Hepatocyte (in vitro differentiated cells): Measurements from ENCODE around the gene NUP155. TPM values are rescaled to one million over a fixed set of nuclear protein-coding genes. Genes with fewer than 3 reads are reported as not detected.
"Not testable (repeated sequence)": the region's sequence is repeated elsewhere in the genome, so short reads cannot be mapped to it uniquely, and the experiment has no call there.

Source experiments
- DNase-seq: peaks from one replicate; pipeline ENCODE4 v3.0.0-alpha.2; 2016; ENCODE audit warnings: low spot score
- H2AFZ ChIP-seq: fragments of 200-600 bp; sonication (generic); 2 replicates; pipeline ENCODE4 v1.6.0; 2016; ENCODE audit warnings: antibody characterized with exemption, mild to moderate bottlenecking
- H3K27ac ChIP-seq: fragments of 200-600 bp; sonication (generic); 2 replicates; pipeline ENCODE4 v1.5.1; 2016; ENCODE audit warnings: mild to moderate bottlenecking
- H3K27me3 ChIP-seq: fragments of 200-600 bp; sonication (generic); 2 replicates; pipeline ENCODE4 v1.6.1; 2016
- H3K36me3 ChIP-seq: fragments of 200-600 bp; sonication (generic); replicated peaks from 2 replicates; pipeline ENCODE4 v1.5.1; 2016; ENCODE audit warnings: low read depth; ENCODE audit not compliant: insufficient read depth
- H3K4me1 ChIP-seq: fragments of 200-600 bp; sonication (generic); 2 replicates; pipeline ENCODE4 v1.5.1; 2016; ENCODE audit warnings: mild to moderate bottlenecking, moderate library complexity; ENCODE audit not compliant: insufficient read depth
- H3K4me2 ChIP-seq: fragments of 200-600 bp; sonication (generic); 2 replicates; pipeline ENCODE4 v1.6.0; 2016
- H3K4me3 ChIP-seq: fragments of 200-600 bp; sonication (generic); 2 replicates; pipeline ENCODE4 v1.5.1; 2016; ENCODE audit warnings: mild to moderate bottlenecking
- H3K79me2 ChIP-seq: fragments of 200-600 bp; sonication (generic); 2 replicates; pipeline ENCODE4 v1.6.0; 2017; ENCODE audit warnings: mild to moderate bottlenecking
- H3K9me2 ChIP-seq: fragments of 200-600 bp; sonication (generic); replicated peaks from 2 replicates; pipeline ENCODE4 v1.6.0; 2017; ENCODE audit warnings: mild to moderate bottlenecking; ENCODE audit not compliant: insufficient read depth
- H3K9me3 ChIP-seq: fragments of 200-600 bp; sonication (generic); 2 replicates; pipeline ENCODE4 v1.5.1; 2016; ENCODE audit warnings: low read depth, mild to moderate bottlenecking
- H4K20me1 ChIP-seq: fragments of 200-600 bp; sonication (generic); 2 replicates; pipeline ENCODE4 v1.6.0; 2016; ENCODE audit warnings: mild to moderate bottlenecking; ENCODE audit not compliant: insufficient read depth, poor library complexity, severe bottlenecking
- CTCF ChIP-seq: fragments of 200-600 bp; sonication (generic); IDR thresholded peaks from 2 replicates; pipeline ENCODE4 v1.5.1; 2016; ENCODE audit warnings: antibody characterized with exemption, mild to moderate bottlenecking; ENCODE audit not compliant: poor library complexity
- EZH2 ChIP-seq: fragments of 200-600 bp; sonication (generic); IDR thresholded peaks from 2 replicates; pipeline ENCODE4 v1.6.1; 2016; ENCODE audit warnings: antibody characterized with exemption, mild to moderate bottlenecking, borderline replicate concordance
- EZH2phosphoT487 ChIP-seq: fragments of 200-600 bp; sonication (generic); IDR thresholded peaks from one replicate; pipeline ENCODE4 v1.6.1; 2018; ENCODE audit warnings: antibody characterized with exemption, mild to moderate bottlenecking, low read depth, moderate library complexity; ENCODE audit not compliant: unreplicated experiment, severe bottlenecking
- WGBS: methylation state at CpG from one replicate; pipeline ENCODE4 v1.1.6; 2016; ENCODE audit warnings: low lambda C conversion rate; ENCODE audit errors: missing lambda C conversion rate; 5-methylcytosine and 5-hydroxymethylcytosine counted together
- polyA plus RNA-seq: library from polyadenylated mRNA; unstranded; fragments of >200 nt; fragmentation: Nextera tagmentation; extraction: Ambion mirVana; gene quantifications from 2 replicates; pipeline ENCODE4 v1.2.1, GENCODE V29; 2016
- total RNA-seq: library from RNA; depleted of rRNA; stranded (reverse); fragments of >200 nt; gene quantifications from 2 replicates; pipeline ENCODE4 v1.2.3, GENCODE V29; 2014

Gene NUP155
- total and polyA plus RNA-seq, 2 experiments from 2014 or later: 9.1 to 23.4 TPM

DNA sequence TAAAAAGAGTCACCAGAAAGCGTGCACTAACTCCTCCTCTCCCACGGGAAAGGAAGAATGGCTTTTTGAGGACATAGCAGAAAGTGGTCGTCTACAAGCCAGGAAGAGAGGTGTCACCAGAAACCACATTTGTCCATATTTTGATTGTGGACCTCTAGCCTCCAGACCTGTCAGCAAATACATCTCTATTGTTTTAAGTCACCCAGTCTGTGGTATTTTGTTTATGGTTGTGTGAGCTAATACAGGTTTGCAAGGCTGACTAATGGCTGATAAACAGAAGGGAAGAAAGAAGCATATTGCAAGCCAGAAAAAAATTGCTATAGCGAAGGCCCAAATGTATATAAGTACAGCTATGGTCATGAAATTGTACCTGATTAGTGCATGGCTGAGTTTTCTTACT is 29.6 kb upstream of the NUP155 start:
- Histone ChIP-seq H2AFZ (no peak overlapping the region), H3K27ac (no peak overlapping the region), H3K4me1 (no peaks in the 10 kb centered on the region), H3K9me3 (no peaks in the 10 kb centered on the region), H3K4me3 (no peak overlapping the region), H4K20me1 (no peaks in the 10 kb centered on the region), H3K9me2 (no peaks in the 10 kb centered on the region), H3K36me3 (no peaks in the 10 kb centered on the region), H3K27me3 (no peaks in the 10 kb centered on the region), H3K79me2 (no peaks in the 10 kb centered on the region), H3K4me2 (no peak overlapping the region)
- WGBS: 88% methylated on average over 4 of the region's 4 CpGs
- no peak for DNase-seq
- TF ChIP-seq CTCF (no peak), EZH2 (no peak)

GRCh38 chr5:37396352-37396751 is 25.4 kb upstream of the NUP155 start:
- no peaks in the 10 kb centered on the region for H3K4me1 ChIP-seq
- no peak overlapping the region for H3K4me3 ChIP-seq
- no peak for DNase-seq
- no peaks in the 10 kb centered on the region for H3K9me2 ChIP-seq
- no peak overlapping the region for H3K4me2 ChIP-seq
- TF ChIP-seq EZH2phosphoT487: no peak
- no peak for TF ChIP-seq CTCF
- H3K36me3 ChIP-seq: no peaks in the 10 kb centered on the region
- H4K20me1 ChIP-seq: no peaks in the 10 kb centered on the region
- H3K9me3 ChIP-seq: no peaks in the 10 kb centered on the region
- no peak overlapping the region for H3K27ac ChIP-seq
- no peaks in the 10 kb centered on the region for H3K27me3 ChIP-seq
- WGBS: 94% methylated on average over 5 of the region's 5 CpGs
- no peak overlapping the region for H2AFZ ChIP-seq
- H3K79me2 ChIP-seq: no peaks in the 10 kb centered on the region

GRCh38 chr5:37391591-37391990 is 20.7 kb upstream of the NUP155 start:
- Histone ChIP-seq H4K20me1 (no peaks in the 10 kb centered on the region), H3K27ac (no peak overlapping the region), H3K4me2 (no peak overlapping the region), H3K9me3 (no peaks in the 10 kb centered on the region), H3K79me2 (no peaks in the 10 kb centered on the region), H2AFZ (no peak overlapping the region), H3K36me3 (no peaks in the 10 kb centered on the region), H3K4me3 (no peak overlapping the region), H3K9me2 (no peaks in the 10 kb centered on the region), H3K4me1 (no peaks in the 10 kb centered on the region), H3K27me3 (no peaks in the 10 kb centered on the region)
- TF ChIP-seq EZH2 (no peak), CTCF (no peak), EZH2phosphoT487 (no peak)
- no peak for DNase-seq
- 94% methylated on average over 3 of the region's 3 CpGs for WGBS

GRCh38 chr5:37379100-37379628 is 8.3 kb upstream of the NUP155 start, which contains the start of gene WDR70:
WDR70 (plus strand) TSS chr5:37379318; CDS start chr5:37379368, 50 bp downstream.
- H3K79me2 ChIP-seq, H3K9me2 ChIP-seq, H3K36me3 ChIP-seq, H3K9me3 ChIP-seq, H4K20me1 ChIP-seq, H3K27ac ChIP-seq, H3K4me1 ChIP-seq, H3K27me3 ChIP-seq: not testable (repeated sequence)
- Histone ChIP-seq H3K4me3 (peak within 1 kb of the TSS; percentile 86), H3K4me2 (peak within 1 kb of the TSS; percentile 79), H2AFZ (peak within 1 kb of the TSS; percentile 87)
- WGBS: 2% methylated on average over 38 of the region's 39 CpGs
- TF ChIP-seq CTCF: peak; percentile 74
- peak; percentile 92 for DNase-seq

- H3K27me3 ChIP-seq, H3K36me3 ChIP-seq, DNase-seq, H4K20me1 ChIP-seq, H3K79me2 ChIP-seq, H2AFZ ChIP-seq, H3K4me1 ChIP-seq, H3K9me3 ChIP-seq, H3K4me2 ChIP-seq, H3K9me2 ChIP-seq, H3K4me3 ChIP-seq, H3K27ac ChIP-seq: not testable (repeated sequence)
- WGBS: 94% methylated on average over 12 of the region's 12 CpGs
Measured at GRCh38 chr5:37378066-37378465, 7.2 kb upstream of the NUP155 start.
